Vagina (tissue), 2 donors: Measurements from ENCODE around the gene LRRFIP1.
A peak's percentile ranks its signal among the peaks of the same experiment; 100 is the strongest.

Source experiments
- POLR2A ChIP-seq, 2 donors: fragments of 450-650 bp; IDR thresholded peaks; one replicate each; pipeline ENCODE4 v1.6.1; 2017; ENCODE audit warnings: antibody characterized with exemption in 2 of 2, mild to moderate bottlenecking in 2 of 2, moderate library complexity in 2 of 2
- POLR2AphosphoS5 ChIP-seq, 2 donors: sonication (generic); formaldehyde crosslinking; IDR thresholded peaks; one replicate each; pipeline ENCODE4 v1.9.0; 2017; ENCODE audit warnings: antibody characterized with exemption in 2 of 2, mild to moderate bottlenecking in 2 of 2, low read depth in 1 of 2; ENCODE audit not compliant: insufficient read depth in 1 of 2
- TF ChIP-seq, protein P1 (sequence below), 3 experiments: fragments of 450-650 bp in 2 of 3; fragments of 200-600 bp in 1 of 3; sonication (generic) in 1 of 3; IDR thresholded peaks; one replicate each; pipeline ENCODE4 v1.5.1; 2017 to 2019; ENCODE audit warnings: antibody characterized with exemption in 3 of 3, mild to moderate bottlenecking in 2 of 3, moderate library complexity in 2 of 3

DNA sequence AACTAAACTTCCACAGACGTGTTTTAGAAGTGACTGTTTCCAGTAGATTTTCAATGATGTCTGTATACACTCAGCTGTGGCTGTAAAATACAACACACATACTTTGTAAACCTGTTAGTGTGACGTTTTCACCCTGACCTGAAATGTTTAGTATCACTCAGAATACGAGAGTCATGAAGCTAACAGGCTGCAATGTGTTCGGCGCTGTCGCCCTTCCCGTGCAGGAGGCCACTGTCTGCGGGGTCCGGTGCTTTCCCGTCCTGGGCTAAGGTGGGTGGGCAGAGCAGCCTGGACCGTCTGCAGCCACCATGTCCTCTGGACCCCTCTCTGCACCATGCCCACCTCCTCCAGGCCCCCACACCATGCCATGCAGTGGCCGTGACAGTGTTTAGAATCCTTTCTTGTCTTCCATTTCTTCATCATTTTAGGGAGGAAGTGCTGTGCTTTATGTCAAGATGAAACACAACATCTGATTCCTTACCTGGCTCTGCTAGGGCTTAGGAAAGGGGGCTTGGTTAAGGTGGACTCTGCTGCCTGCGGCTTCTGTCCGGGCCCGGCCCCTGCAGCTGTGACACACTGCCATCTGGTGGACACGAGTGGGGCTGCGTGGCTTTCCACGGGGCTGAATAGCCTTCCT is 117.3 kb downstream of the LRRFIP1 start:
- TF ChIP-seq, protein P1, sequence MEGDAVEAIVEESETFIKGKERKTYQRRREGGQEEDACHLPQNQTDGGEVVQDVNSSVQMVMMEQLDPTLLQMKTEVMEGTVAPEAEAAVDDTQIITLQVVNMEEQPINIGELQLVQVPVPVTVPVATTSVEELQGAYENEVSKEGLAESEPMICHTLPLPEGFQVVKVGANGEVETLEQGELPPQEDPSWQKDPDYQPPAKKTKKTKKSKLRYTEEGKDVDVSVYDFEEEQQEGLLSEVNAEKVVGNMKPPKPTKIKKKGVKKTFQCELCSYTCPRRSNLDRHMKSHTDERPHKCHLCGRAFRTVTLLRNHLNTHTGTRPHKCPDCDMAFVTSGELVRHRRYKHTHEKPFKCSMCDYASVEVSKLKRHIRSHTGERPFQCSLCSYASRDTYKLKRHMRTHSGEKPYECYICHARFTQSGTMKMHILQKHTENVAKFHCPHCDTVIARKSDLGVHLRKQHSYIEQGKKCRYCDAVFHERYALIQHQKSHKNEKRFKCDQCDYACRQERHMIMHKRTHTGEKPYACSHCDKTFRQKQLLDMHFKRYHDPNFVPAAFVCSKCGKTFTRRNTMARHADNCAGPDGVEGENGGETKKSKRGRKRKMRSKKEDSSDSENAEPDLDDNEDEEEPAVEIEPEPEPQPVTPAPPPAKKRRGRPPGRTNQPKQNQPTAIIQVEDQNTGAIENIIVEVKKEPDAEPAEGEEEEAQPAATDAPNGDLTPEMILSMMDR (IDR thresholded peaks at IDR 0.05): peak; percentile 88 to 97 (median 95)
- TF ChIP-seq POLR2AphosphoS5 (IDR thresholded peaks at IDR 0.05; ENCODE audit: insufficient read depth in 1 of 2, low read depth in 1 of 2): peak; percentile 27 to 55
- no peak for TF ChIP-seq POLR2A (IDR thresholded peaks at IDR 0.05)
